HCT116 (cell line): ENCODE data around the gene IDH3G.

Experiments
- ATF3 ChIP-seq: IDR thresholded peaks from 2 replicates; pipeline ENCODE4 v1.6.1; 2012
- CEBPB ChIP-seq: IDR thresholded peaks from 2 replicates; pipeline ENCODE4 v1.6.1; 2012; ENCODE audit warnings: low read depth
- CTCF ChIP-seq, 3 experiments: fragments of 200-600 bp in 1 of 3; sonication (generic) in 1 of 3; IDR thresholded peaks in 2 of 3; conservative IDR thresholded peaks in 1 of 3; 2 replicates each; pipeline ENCODE4 v1.5.1; 2012 to 2017; ENCODE audit warnings: low read depth in 2 of 3, low read length in 2 of 3, antibody characterized with exemption in 1 of 3, borderline replicate concordance in 1 of 3, control low read depth in 1 of 3, mild to moderate bottlenecking in 1 of 3, mixed read lengths in 1 of 3, mixed run types in 1 of 3, moderate library complexity in 1 of 3; ENCODE audit not compliant: insufficient read depth in 1 of 3
- EZH2 ChIP-seq: fragments of 200-600 bp; sonication (generic); IDR thresholded peaks from 2 replicates; pipeline ENCODE4 v1.6.1; 2017; ENCODE audit warnings: antibody characterized with exemption, mixed run types
- EZH2phosphoT487 ChIP-seq: fragments of 200-600 bp; IDR thresholded peaks from 2 replicates; pipeline ENCODE4 v1.6.1; 2018; ENCODE audit warnings: antibody characterized with exemption, borderline replicate concordance
- POLR2A ChIP-seq: IDR thresholded peaks from 2 replicates; pipeline ENCODE4 v1.7.0; 2011; ENCODE audit warnings: borderline replicate concordance; ENCODE audit not compliant: insufficient read depth, insufficient read length; ENCODE audit errors: extremely low read depth
- POLR2AphosphoS5 ChIP-seq: IDR thresholded peaks from 2 replicates; pipeline ENCODE4 v1.6.1; 2011; ENCODE audit warnings: mild to moderate bottlenecking, low read depth, low read length, moderate library complexity
- RAD21 ChIP-seq: IDR thresholded peaks from 2 replicates; pipeline ENCODE4 v1.6.1; 2012; ENCODE audit warnings: low read depth, mild to moderate bottlenecking
- REST ChIP-seq: IDR thresholded peaks from 2 replicates; pipeline ENCODE4 v1.6.1; 2012; ENCODE audit warnings: low read depth
- SP1 ChIP-seq: IDR thresholded peaks from 2 replicates; pipeline ENCODE4 v1.6.1; 2012; ENCODE audit warnings: low read depth
- YY1 ChIP-seq: IDR thresholded peaks from 2 replicates; pipeline ENCODE4 v1.6.1; 2011; ENCODE audit warnings: low read length, low read depth, moderate library complexity, mild to moderate bottlenecking; ENCODE audit not compliant: insufficient replicate concordance; ENCODE audit errors: extremely low read depth
- ZBTB33 ChIP-seq: IDR thresholded peaks from 2 replicates; pipeline ENCODE4 v1.6.1; 2011; ENCODE audit warnings: mild to moderate bottlenecking, low read length, moderate library complexity; ENCODE audit not compliant: insufficient replicate concordance; ENCODE audit errors: extremely low read depth

GRCh38 chrX:153774576-153775292 lies 19.4 kb downstream of the IDH3G start:
- no peak for TF ChIP-seq POLR2A
- no peak for TF ChIP-seq EZH2phosphoT487
- TF ChIP-seq CTCF (IDR thresholded peaks at IDR 0.05 in 2 of 3, conservative IDR thresholded peaks at IDR 0.05 in 1 of 3; ENCODE audit: borderline replicate concordance in 1 of 3, insufficient read depth in 1 of 3, low read depth in 2 of 3, low read length in 2 of 3), result no peak
- TF ChIP-seq ATF3, result no peak
- no peak for TF ChIP-seq REST
- TF ChIP-seq EZH2, result no peak
- TF ChIP-seq RAD21, result no peak
- no peak for TF ChIP-seq YY1
- TF ChIP-seq POLR2AphosphoS5, result no peak
- TF ChIP-seq SP1, result no peak
- TF ChIP-seq ZBTB33, result no peak
- no peak for TF ChIP-seq CEBPB
